ENCODE data around the gene MAPK8. TPM values are rescaled to one million over a fixed set of nuclear protein-coding genes. Genes with fewer than 3 reads are reported as not detected.

Gene MAPK8
- total RNA-seq, 2 experiments from 2014 or later, result 35.7 to 40.0 TPM

DNA sequence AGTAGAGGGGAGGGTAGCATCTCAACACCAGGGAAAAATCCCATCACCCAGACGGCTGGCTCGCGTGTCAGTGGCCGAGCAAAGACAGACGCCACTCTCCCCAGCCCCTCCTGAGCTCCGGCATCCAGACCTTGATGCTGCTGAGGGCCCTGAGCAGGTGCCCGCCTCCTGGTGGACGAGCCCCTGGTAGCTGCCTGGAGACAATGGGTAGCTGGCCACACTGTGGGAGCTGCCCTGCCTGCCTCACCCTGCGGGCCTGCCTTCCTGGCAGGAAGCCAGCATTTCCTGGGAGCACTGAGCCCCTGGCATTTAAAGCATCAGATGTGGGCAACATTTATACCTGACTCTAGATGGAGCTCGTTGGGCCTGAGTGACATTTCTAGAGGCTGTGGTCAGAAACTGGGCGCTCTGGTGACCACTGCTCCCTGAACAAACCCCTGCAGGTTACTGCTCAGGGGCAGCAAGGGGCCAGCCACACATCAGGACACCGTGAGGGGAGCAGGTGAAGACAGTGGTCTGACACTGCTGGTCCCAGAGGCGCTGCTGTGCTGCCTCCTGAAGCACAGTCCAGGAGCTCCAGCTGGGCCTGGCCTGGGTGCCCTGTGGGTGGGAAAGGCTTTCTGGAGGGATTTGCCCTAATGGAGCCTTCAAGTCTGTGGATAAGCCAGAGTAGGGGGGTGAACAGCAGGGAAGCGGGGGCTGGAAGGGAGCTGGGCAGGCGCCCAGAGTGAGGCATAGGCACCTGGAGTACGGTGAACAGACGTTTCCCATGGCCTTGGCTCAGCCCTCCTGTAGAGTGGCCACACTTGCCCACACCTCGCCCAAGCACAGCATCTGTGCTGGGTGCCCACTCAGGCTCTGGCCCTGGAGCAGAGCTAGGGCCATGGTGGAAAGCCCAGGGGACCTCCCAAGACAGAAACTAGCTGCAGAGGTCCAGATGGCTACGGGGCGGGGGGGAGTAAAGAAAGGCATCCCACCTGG is 138.7 kb downstream of the MAPK8 start:
- no peaks in the 10 kb centered on the region for H3K4me1 Mint-ChIP-seq
- intact Hi-C loops (cut with DNase I, micrococcal nuclease), result no loop called here
- DNase-seq (no peak), ATAC-seq (no peak)
- no peak overlapping the region for H3K4me3 Mint-ChIP-seq
- no peak overlapping the region for H3K27ac Mint-ChIP-seq
- CTCF ChIA-PET, result interaction anchor here (1.2 kb wide), 1 partner anchor 8 kb away, joined by 3 read pairs; no protein-coding TSS in a partner anchor
- POLR2A ChIA-PET, result no interaction called here
- no peaks in the 10 kb centered on the region for H3K36me3 Mint-ChIP-seq (ENCODE audit: low read depth)
- H3K27me3 Mint-ChIP-seq, result no peaks in the 10 kb centered on the region
- no peaks in the 10 kb centered on the region for H3K9me3 Mint-ChIP-seq (ENCODE audit: low read depth)

DNA sequence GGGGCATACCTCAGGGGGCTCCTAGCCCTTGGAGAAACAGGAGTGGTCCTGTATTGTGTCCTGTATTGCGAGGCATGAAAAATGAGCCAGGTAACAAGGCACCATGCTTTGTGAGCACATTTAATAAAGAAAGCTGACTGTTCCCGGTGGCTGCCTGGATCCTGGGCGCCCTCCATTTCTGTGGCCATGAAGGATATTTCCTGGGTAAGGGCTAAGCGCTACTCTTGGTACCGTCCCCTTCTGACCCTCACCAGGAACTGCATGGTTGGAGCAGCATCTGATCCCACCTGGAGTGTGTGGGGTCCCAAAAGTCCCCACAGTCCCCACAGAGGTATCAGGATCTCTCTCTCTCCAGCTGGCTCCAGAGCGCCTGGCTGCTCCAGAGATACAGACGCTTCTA is 139.5 kb downstream of the MAPK8 start:
- CTCF ChIA-PET, result interaction anchor here (0.6 to 1.2 kb wide), 2 partner anchors 9 to 13 kb away, joined by 3 read pairs; no protein-coding TSS in a partner anchor
- no peaks in the 10 kb centered on the region for H3K9me3 Mint-ChIP-seq (ENCODE audit: low read depth)

GRCh38 chr10:48446785-48447184 is 140.3 kb downstream of the MAPK8 start:
- POLR2A ChIA-PET, result no interaction called here
- intact Hi-C loops (cut with DNase I, micrococcal nuclease), result no loop called here
- no peak overlapping the region for H3K4me3 Mint-ChIP-seq
- no peak overlapping the region for H3K27ac Mint-ChIP-seq
- CTCF ChIA-PET, result no interaction called here
- no peaks in the 10 kb centered on the region for H3K36me3 Mint-ChIP-seq (ENCODE audit: low read depth)
- ATAC-seq (no peak), DNase-seq (no peak)
- no peaks in the 10 kb centered on the region for H3K27me3 Mint-ChIP-seq
- H3K4me1 Mint-ChIP-seq, result no peaks in the 10 kb centered on the region
- H3K9me3 Mint-ChIP-seq (ENCODE audit: low read depth), result no peaks in the 10 kb centered on the region

More for the DNA sequence above, 139.5 kb downstream of the MAPK8 start:
- H3K27ac Mint-ChIP-seq, result no peak overlapping the region
- H3K36me3 Mint-ChIP-seq (ENCODE audit: low read depth), result no peaks in the 10 kb centered on the region
- POLR2A ChIA-PET, result no interaction called here
- no peaks in the 10 kb centered on the region for H3K4me1 Mint-ChIP-seq
- no peaks in the 10 kb centered on the region for H3K27me3 Mint-ChIP-seq
- no peak overlapping the region for H3K4me3 Mint-ChIP-seq
- intact Hi-C loops (cut with DNase I, micrococcal nuclease), result no loop called here
- no peak for DNase-seq
- ATAC-seq, result no peak

GRCh38 chr10:48447356-48448215 is 141.1 kb downstream of the MAPK8 start:
- Mint-ChIP-seq H3K4me1 (no peaks in the 10 kb centered on the region), H3K4me3 (no peak overlapping the region), H3K36me3 (ENCODE audit: low read depth) (no peaks in the 10 kb centered on the region), H3K27ac (no peak overlapping the region), H3K27me3 (no peaks in the 10 kb centered on the region), H3K9me3 (ENCODE audit: low read depth) (no peaks in the 10 kb centered on the region)
- ATAC-seq (no peak), DNase-seq (no peak)
- ChIA-PET CTCF (no interaction called here), POLR2A (no interaction called here)
- intact Hi-C loops (cut with DNase I, micrococcal nuclease), result no loop called here

GRCh38 chr10:48448796-48449195 is 142.3 kb downstream of the MAPK8 start:
- Mint-ChIP-seq H3K27ac (no peak overlapping the region), H3K4me1 (no peaks in the 10 kb centered on the region), H3K4me3 (no peak overlapping the region), H3K36me3 (ENCODE audit: low read depth) (no peaks in the 10 kb centered on the region), H3K9me3 (ENCODE audit: low read depth) (no peaks in the 10 kb centered on the region), H3K27me3 (no peaks in the 10 kb centered on the region)
- intact Hi-C loops (cut with DNase I, micrococcal nuclease), result no loop called here
- ATAC-seq (no peak), DNase-seq (no peak)
- ChIA-PET POLR2A (no interaction called here), CTCF (interaction anchor here (0.8 to 0.9 kb wide), 2 partner anchors 15 to 51 kb away, joined by 3 read pairs; no protein-coding TSS in a partner anchor)

DNA sequence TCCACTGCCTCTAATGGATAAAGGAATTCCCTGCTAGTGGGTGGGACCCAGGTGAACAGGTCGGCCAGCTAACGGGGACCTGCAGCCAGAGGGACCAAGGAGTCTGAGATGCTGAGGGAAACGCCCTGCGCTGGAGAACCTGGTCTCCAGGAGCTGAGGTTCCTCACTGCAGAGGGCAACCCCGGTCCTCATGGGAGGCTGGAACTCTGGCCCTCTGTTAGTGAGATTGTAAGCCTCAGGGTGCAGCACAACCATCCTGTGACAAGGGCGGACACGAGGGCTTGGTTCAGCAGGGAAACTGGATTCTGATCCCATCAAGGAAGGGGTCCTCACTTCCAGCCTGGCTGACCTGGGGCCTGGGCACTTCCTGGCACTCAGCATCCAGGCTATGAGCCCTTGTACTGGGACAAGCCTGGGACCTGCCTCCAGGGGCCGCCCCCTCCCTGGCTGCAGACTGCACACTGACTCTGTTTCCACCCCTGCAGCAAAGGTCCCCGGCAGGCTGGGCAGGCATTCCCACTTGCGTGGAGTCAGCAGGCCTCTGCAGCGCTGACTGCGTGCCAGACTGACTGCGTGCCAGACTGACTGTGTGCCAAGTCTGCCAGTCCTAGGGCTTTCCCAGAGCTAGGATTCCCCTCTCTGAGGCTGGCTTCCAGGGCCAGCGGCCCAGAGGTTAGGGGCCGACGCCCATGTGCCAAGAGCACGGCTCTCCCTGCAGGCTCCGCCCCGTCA is 143.2 kb downstream of the MAPK8 start:
- H3K4me1 Mint-ChIP-seq, result no peaks in the 10 kb centered on the region
- no peak for ATAC-seq
- no peaks in the 10 kb centered on the region for H3K27me3 Mint-ChIP-seq
- intact Hi-C loops (cut with DNase I, micrococcal nuclease), result no loop called here
- CTCF ChIA-PET, result interaction anchor here (0.8 to 0.9 kb wide), 2 partner anchors 14 to 50 kb away, joined by 3 read pairs; no protein-coding TSS in a partner anchor
- no peaks in the 10 kb centered on the region for H3K36me3 Mint-ChIP-seq (ENCODE audit: low read depth)
- POLR2A ChIA-PET, result interaction anchor here (0.6 kb wide), 1 partner anchor 206 kb away, joined by 3 read pairs; no protein-coding TSS in a partner anchor
- DNase-seq, result no peak
- no peaks in the 10 kb centered on the region for H3K9me3 Mint-ChIP-seq (ENCODE audit: low read depth)
- no peak overlapping the region for H3K4me3 Mint-ChIP-seq
- no peak overlapping the region for H3K27ac Mint-ChIP-seq

- POLR2A ChIA-PET, result no interaction called here
Measured at GRCh38 chr10:48450233-48450740, 143.8 kb downstream of the MAPK8 start.

GRCh38 chr10:48450741-48451466 is 144.4 kb downstream of the MAPK8 start:
- no peaks in the 10 kb centered on the region for H3K9me3 Mint-ChIP-seq (ENCODE audit: low read depth)
- intact Hi-C loops (cut with DNase I, micrococcal nuclease), result no loop called here
- DNase-seq, result no peak
- H3K27ac Mint-ChIP-seq, result no peak overlapping the region
- CTCF ChIA-PET, result no interaction called here
- no peaks in the 10 kb centered on the region for H3K27me3 Mint-ChIP-seq
- POLR2A ChIA-PET, result no interaction called here
- no peaks in the 10 kb centered on the region for H3K4me1 Mint-ChIP-seq
- no peak for ATAC-seq
- no peaks in the 10 kb centered on the region for H3K36me3 Mint-ChIP-seq (ENCODE audit: low read depth)
- H3K4me3 Mint-ChIP-seq, result no peak overlapping the region

More at GRCh38 chr10:48450233-48450740, 143.8 kb downstream of the MAPK8 start:
- H3K36me3 Mint-ChIP-seq (ENCODE audit: low read depth), result no peaks in the 10 kb centered on the region
- no peak overlapping the region for H3K27ac Mint-ChIP-seq
- no peaks in the 10 kb centered on the region for H3K4me1 Mint-ChIP-seq
- no peak overlapping the region for H3K4me3 Mint-ChIP-seq
- no peaks in the 10 kb centered on the region for H3K9me3 Mint-ChIP-seq (ENCODE audit: low read depth)
- no peak for DNase-seq
- intact Hi-C loops (cut with DNase I, micrococcal nuclease), result no loop called here
- ATAC-seq, result no peak
- CTCF ChIA-PET, result no interaction called here
- no peaks in the 10 kb centered on the region for H3K27me3 Mint-ChIP-seq

GRCh38 chr10:48451969-48452878 is 145.7 kb downstream of the MAPK8 start:
- Mint-ChIP-seq H3K4me3 (no peak overlapping the region), H3K36me3 (ENCODE audit: low read depth) (no peaks in the 10 kb centered on the region), H3K9me3 (ENCODE audit: low read depth) (no peaks in the 10 kb centered on the region), H3K27ac (no peak overlapping the region), H3K27me3 (no peaks in the 10 kb centered on the region), H3K4me1 (no peaks in the 10 kb centered on the region)
- no peak for DNase-seq
- CTCF ChIA-PET, result no interaction called here
- POLR2A ChIA-PET, result no interaction called here
- intact Hi-C loops (cut with DNase I, micrococcal nuclease), result no loop called here
- no peak for ATAC-seq

DNA sequence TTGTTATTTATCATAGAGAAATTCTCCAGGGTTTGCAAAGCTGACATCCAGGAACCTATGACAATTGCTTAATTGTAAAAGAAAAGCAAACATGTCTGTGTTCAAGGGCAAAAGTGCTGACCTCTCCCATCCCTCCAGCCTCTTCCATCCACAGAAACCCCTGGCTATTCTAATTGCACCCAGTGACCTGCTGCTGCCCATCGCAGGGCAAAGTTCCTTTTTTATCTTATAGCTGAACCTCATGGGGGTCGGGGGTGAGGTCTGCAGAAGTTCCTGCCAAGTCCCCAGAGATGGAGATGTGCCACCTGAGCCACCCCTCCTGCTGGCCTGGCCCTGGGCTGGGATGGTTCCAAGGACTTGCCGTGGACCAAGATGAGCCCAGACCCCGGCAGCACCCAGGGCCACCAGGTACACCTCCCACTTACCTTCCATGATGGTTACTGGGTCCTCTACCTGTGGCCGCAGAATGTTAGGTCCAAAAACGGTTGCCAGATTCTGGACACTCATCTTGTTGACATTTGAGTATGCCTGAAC is 146.5 kb downstream of the MAPK8 start:
- ChIA-PET CTCF (no interaction called here), POLR2A (no interaction called here)
- Mint-ChIP-seq H3K4me3 (no peak overlapping the region), H3K9me3 (ENCODE audit: low read depth) (no peaks in the 10 kb centered on the region), H3K4me1 (no peaks in the 10 kb centered on the region), H3K27me3 (no peaks in the 10 kb centered on the region), H3K27ac (no peak overlapping the region), H3K36me3 (ENCODE audit: low read depth) (no peaks in the 10 kb centered on the region)
- no peak for ATAC-seq
- intact Hi-C loops (cut with DNase I, micrococcal nuclease), result no loop called here
- DNase-seq, result no peak
